WTC11 (cell line): Measurements from ENCODE around the gene NDUFV2. TPM values are rescaled to one million over a fixed set of nuclear protein-coding genes. Genes with fewer than 3 reads are reported as not detected.

Experiments used
- ATAC-seq: fragments of 200-7000 bp; cut with Tn5 transposase; 2 replicates; pipeline ENCODE4 v1.10.0; 2021; ENCODE audit warnings: mild to moderate bottlenecking, moderate library complexity
- CTCF ChIA-PET: fragments of 300-600 bp; sonication (Branson Sonifier 250); formaldehyde crosslinking; loops from one replicate; lab custom pipeline; 2021; ENCODE audit warnings: antibody characterized with exemption; lab: Charles Lee
- POLR2A ChIA-PET: fragments of 350-600 bp; sonication (Branson Sonifier 250); formaldehyde crosslinking; loops from one replicate; lab custom pipeline; 2021; ENCODE audit warnings: antibody characterized with exemption; lab: Charles Lee
- DNase-seq: peaks from one replicate; pipeline ENCODE4 v3.0.0; 2021; ENCODE audit warnings: low spot score
- H3K27ac Mint-ChIP-seq: 2 replicates; pipeline ENCODE4 v1.8.0; 2021; ENCODE audit warnings: mixed read lengths
- H3K27me3 Mint-ChIP-seq: 2 replicates; pipeline ENCODE4 v1.8.0; 2021; ENCODE audit warnings: low read depth, mild to moderate bottlenecking, moderate library complexity, mixed read lengths
- H3K36me3 Mint-ChIP-seq: 2 replicates; pipeline ENCODE4 v1.8.0; 2021; ENCODE audit warnings: mixed read lengths
- H3K4me1 Mint-ChIP-seq: 2 replicates; pipeline ENCODE4 v1.8.0; 2022; ENCODE audit warnings: mixed read lengths
- H3K4me3 Mint-ChIP-seq: 2 replicates; pipeline ENCODE4 v1.8.0; 2021; ENCODE audit warnings: mild to moderate bottlenecking, moderate library complexity, mixed read lengths
- H3K9me3 Mint-ChIP-seq: 2 replicates; pipeline ENCODE4 v1.8.0; 2021; ENCODE audit warnings: mixed read lengths
- AFF4 ChIP-seq: sonication (generic); formaldehyde crosslinking; IDR thresholded peaks from 2 replicates; pipeline ENCODE4 v1.8.1; 2023; ENCODE audit warnings: mild to moderate bottlenecking, missing genetic modification reagents, borderline replicate concordance
- ATF3 ChIP-seq: sonication (generic); formaldehyde crosslinking; conservative IDR thresholded peaks from 2 replicates; pipeline ENCODE4 v1.8.1; 2022; ENCODE audit warnings: mild to moderate bottlenecking, missing genetic modification reagents
- CBFB ChIP-seq: sonication (generic); formaldehyde crosslinking; IDR thresholded peaks from 2 replicates; pipeline ENCODE4 v1.8.1; 2022; ENCODE audit warnings: mild to moderate bottlenecking, low read depth, missing genetic modification reagents
- E2F4 ChIP-seq: sonication (generic); formaldehyde crosslinking; IDR thresholded peaks from 2 replicates; pipeline ENCODE4 v1.8.1; 2022; ENCODE audit warnings: low read depth, mild to moderate bottlenecking, moderate library complexity, missing genetic modification reagents, borderline replicate concordance
- EMX1 ChIP-seq: fragments of 250-450 bp; sonication (Bioruptor Pico); IDR thresholded peaks from 2 replicates; pipeline ENCODE4 v1.8.0; 2021; ENCODE audit warnings: mild to moderate bottlenecking
- MLX ChIP-seq: sonication (generic); formaldehyde crosslinking; IDR thresholded peaks from 2 replicates; pipeline ENCODE4 v1.8.1; 2023; ENCODE audit warnings: mild to moderate bottlenecking, missing genetic modification reagents, moderate library complexity
- MYBL2 ChIP-seq: sonication (generic); formaldehyde crosslinking; IDR thresholded peaks from 2 replicates; pipeline ENCODE4 v1.8.1; 2023; ENCODE audit warnings: mild to moderate bottlenecking, moderate library complexity, missing genetic modification reagents
- NFATC4 ChIP-seq: fragments of 250-450 bp; sonication (Bioruptor Pico); IDR thresholded peaks from 2 replicates; pipeline ENCODE4 v1.9.0; 2021; ENCODE audit warnings: mild to moderate bottlenecking
- OVOL2 ChIP-seq: fragments of 250-450 bp; sonication (Bioruptor Pico); IDR thresholded peaks from 2 replicates; pipeline ENCODE4 v1.9.0; 2021; ENCODE audit warnings: mild to moderate bottlenecking, borderline replicate concordance
- RELA ChIP-seq: sonication (generic); formaldehyde crosslinking; IDR thresholded peaks from 2 replicates; pipeline ENCODE4 v1.8.1; 2022; ENCODE audit warnings: missing genetic modification reagents, mild to moderate bottlenecking, borderline replicate concordance
- SMAD3 ChIP-seq: sonication (generic); formaldehyde crosslinking; IDR thresholded peaks from 2 replicates; pipeline ENCODE4 v1.8.0; 2022; ENCODE audit warnings: missing genetic modification reagents, mild to moderate bottlenecking, borderline replicate concordance
- SOX15 ChIP-seq: fragments of 250-450 bp; sonication (Bioruptor Pico); IDR thresholded peaks from 2 replicates; pipeline ENCODE4 v1.9.0; 2021; ENCODE audit warnings: mild to moderate bottlenecking
- SP1 ChIP-seq: sonication (generic); formaldehyde crosslinking; conservative IDR thresholded peaks from 2 replicates; pipeline ENCODE4 v1.8.1; 2022; ENCODE audit warnings: missing genetic modification reagents
- STAT6 ChIP-seq: sonication (generic); formaldehyde crosslinking; conservative IDR thresholded peaks from 2 replicates; pipeline ENCODE4 v1.8.1; 2023; ENCODE audit warnings: mild to moderate bottlenecking, low read depth, missing genetic modification reagents, moderate library complexity
- TCF7 ChIP-seq: sonication (generic); formaldehyde crosslinking; IDR thresholded peaks from 2 replicates; pipeline ENCODE4 v1.8.0; 2022; ENCODE audit warnings: mild to moderate bottlenecking, low read depth, missing genetic modification reagents, moderate library complexity
- ZNF232 ChIP-seq: sonication (generic); formaldehyde crosslinking; IDR thresholded peaks from 2 replicates; pipeline ENCODE4 v1.8.0; 2022; ENCODE audit warnings: mild to moderate bottlenecking, missing genetic modification reagents
- ZNF423 ChIP-seq: fragments of 250-450 bp; sonication (Bioruptor Pico); IDR thresholded peaks from 2 replicates; pipeline ENCODE4 v2.1.2; 2022; ENCODE audit warnings: mild to moderate bottlenecking, moderate library complexity
- ZSCAN18 ChIP-seq: fragments of 250-450 bp; sonication (Bioruptor Pico); IDR thresholded peaks from 2 replicates; pipeline ENCODE4 v2.1.2; 2022; ENCODE audit warnings: mild to moderate bottlenecking, moderate library complexity
- total RNA-seq: library from RNA; stranded (reverse); gene quantifications from 3 replicates; pipeline ENCODE4 v1.2.3, GENCODE V29; 2021
- TF ChIP-seq, protein P1 (sequence below): sonication (generic); formaldehyde crosslinking; IDR thresholded peaks from 2 replicates; pipeline ENCODE4 v1.8.1; 2022; ENCODE audit warnings: low read depth, missing genetic modification reagents, borderline replicate concordance

Gene NDUFV2
- total RNA-seq, 1 experiment from 2014 or later, result 192 TPM

DNA sequence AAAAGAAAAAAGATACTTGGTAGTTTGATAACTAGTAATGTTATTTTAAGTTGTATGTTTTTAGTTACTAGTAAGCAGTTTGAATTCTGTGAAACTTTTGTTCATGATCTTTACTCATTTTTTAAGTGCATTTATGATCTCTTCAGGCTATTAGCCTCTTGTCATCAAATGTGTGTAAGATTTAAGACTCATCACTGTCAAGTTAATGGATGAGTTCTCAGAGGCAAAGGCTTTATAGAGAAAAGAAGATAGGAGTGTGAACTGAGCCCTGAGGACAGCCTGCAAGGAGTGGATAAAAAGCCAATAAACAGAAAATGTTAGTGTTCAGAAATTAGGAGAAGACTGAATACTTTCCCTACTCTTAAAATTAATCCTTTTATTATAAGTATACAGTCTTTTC, 13.5 kb downstream of the NDUFV2 start (continued):
- TF ChIP-seq STAT6 (no peak), SP1 (CRISPR knock-in tag) (no peak), CBFB (CRISPR knock-in tag) (no peak), AFF4 (CRISPR knock-in tag) (no peak), ZNF232 (CRISPR knock-in tag) (no peak), MYBL2 (CRISPR knock-in tag) (no peak), ATF3 (CRISPR knock-in tag) (no peak), RELA (CRISPR knock-in tag) (no peak), E2F4 (CRISPR knock-in tag) (no peak), NFATC4 (CRISPR knock-in tag) (no peak)

GRCh38 chr18:9117980-9118841, 15.7 kb downstream of the NDUFV2 start:
- DNase-seq (no peak), ATAC-seq (no peak)
- ChIA-PET POLR2A (interaction anchor here (0.7 kb wide), 1 partner anchor 16 kb away, joined by 6 read pairs; no protein-coding TSS in a partner anchor), CTCF (no interaction called here)
- Mint-ChIP-seq H3K27ac (peak overlapping the region; percentile 27), H3K27me3 (no peaks in the 10 kb centered on the region), H3K36me3 (peaks cover 42% of the 10 kb centered on the region), H3K9me3 (no peaks in the 10 kb centered on the region), H3K4me3 (no peak overlapping the region), H3K4me1 (peaks cover 23% of the 10 kb centered on the region)
- no peak for TF ChIP-seq SMAD3 (CRISPR knock-in tag)
- TF ChIP-seq ATF3 (CRISPR knock-in tag), result no peak
- no peak for TF ChIP-seq OVOL2
- TF ChIP-seq, protein P1, sequence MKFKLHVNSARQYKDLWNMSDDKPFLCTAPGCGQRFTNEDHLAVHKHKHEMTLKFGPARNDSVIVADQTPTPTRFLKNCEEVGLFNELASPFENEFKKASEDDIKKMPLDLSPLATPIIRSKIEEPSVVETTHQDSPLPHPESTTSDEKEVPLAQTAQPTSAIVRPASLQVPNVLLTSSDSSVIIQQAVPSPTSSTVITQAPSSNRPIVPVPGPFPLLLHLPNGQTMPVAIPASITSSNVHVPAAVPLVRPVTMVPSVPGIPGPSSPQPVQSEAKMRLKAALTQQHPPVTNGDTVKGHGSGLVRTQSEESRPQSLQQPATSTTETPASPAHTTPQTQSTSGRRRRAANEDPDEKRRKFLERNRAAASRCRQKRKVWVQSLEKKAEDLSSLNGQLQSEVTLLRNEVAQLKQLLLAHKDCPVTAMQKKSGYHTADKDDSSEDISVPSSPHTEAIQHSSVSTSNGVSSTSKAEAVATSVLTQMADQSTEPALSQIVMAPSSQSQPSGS, result no peak
- TF ChIP-seq ZSCAN18, result no peak
- TF ChIP-seq EMX1 (CRISPR knock-in tag), result no peak
- no peak for TF ChIP-seq MLX (CRISPR knock-in tag)
- TF ChIP-seq SOX15, result no peak
- no peak for TF ChIP-seq RELA (CRISPR knock-in tag)
- TF ChIP-seq ZNF423 (CRISPR knock-in tag), result no peak
- no peak for TF ChIP-seq NFATC4 (CRISPR knock-in tag)
- TF ChIP-seq TCF7, result no peak
